GM18507 (cell line): ENCODE measurements around the gene RASSF4.
A peak's percentile ranks its signal among the peaks of the same experiment; 100 is the strongest.

Experiments used
- DNase-seq: peaks from one replicate; pipeline ENCODE4 v3.0.0; 2011; ENCODE audit warnings: low read depth; ENCODE audit not compliant: insufficient read length; ENCODE audit errors: extremely low spot score
- FAIRE-seq: peaks from 2 replicates; lab custom pipeline; 2011; peaks lifted over from hg19 to GRCh38; lab: Jason Lieb, UNC

RASSF4 gene

GRCh38 chr10:44971935-44972757 is 12.5 kb downstream of the RASSF4 start:
- FAIRE-seq: no peak
- DNase-seq: no peak

GRCh38 chr10:44972874-44973306 is 13.3 kb downstream of the RASSF4 start:
- FAIRE-seq (no peak), DNase-seq (no peak)

- no peak for DNase-seq
- peak; percentile 89 for FAIRE-seq
Observed at GRCh38 chr10:44973323-44974081, 13.9 kb downstream of the RASSF4 start.

GRCh38 chr10:44974082-44974627 is 14.6 kb downstream of the RASSF4 start:
- DNase-seq (no peak), FAIRE-seq (no peak)

- peak; percentile 64 for FAIRE-seq
- DNase-seq: peak; percentile 62
Observed at GRCh38 chr10:44974628-44975430, 15.2 kb downstream of the RASSF4 start.

GRCh38 chr10:44975431-44976331 is 16.1 kb downstream of the RASSF4 start:
- DNase-seq (no peak), FAIRE-seq (no peak)

GRCh38 chr10:44976352-44977198 is 17.0 kb downstream of the RASSF4 start:
- DNase-seq: no peak
- no peak for FAIRE-seq

GRCh38 chr10:44977287-44978212 is 17.9 kb downstream of the RASSF4 start:
- FAIRE-seq (no peak), DNase-seq (no peak)

- no peak for FAIRE-seq
- DNase-seq: no peak
Observed at GRCh38 chr10:44978213-44978569, 18.6 kb downstream of the RASSF4 start.

- FAIRE-seq (no peak), DNase-seq (no peak)
Observed at GRCh38 chr10:44978570-44979280, 19.1 kb downstream of the RASSF4 start, which contains the start of gene DEPP1. Gene DEPP1, minus strand, starts transcription at chr10:44978809. Its CDS starts 779 bp downstream, at chr10:44978030.

GRCh38 chr10:44979281-44980191 is 19.9 kb downstream of the RASSF4 start:
- DNase-seq (no peak), FAIRE-seq (no peak)

GRCh38 chr10:44980309-44981171 is 20.9 kb downstream of the RASSF4 start:
- FAIRE-seq (peak; percentile 60), DNase-seq (no peak)

- FAIRE-seq: peak; percentile 72
Observed at GRCh38 chr10:44981172-44982113, 21.8 kb downstream of the RASSF4 start.

More at GRCh38 chr10:44981172-44982113, 21.8 kb downstream of the RASSF4 start:
- no peak for DNase-seq
